Vagina (tissue), 2 donors: ENCODE data around the gene SPECC1.

Experiments
- POLR2A ChIP-seq, 2 donors: fragments of 450-650 bp; IDR thresholded peaks; one replicate each; pipeline ENCODE4 v1.6.1; 2017; ENCODE audit warnings: antibody characterized with exemption in 2 of 2, mild to moderate bottlenecking in 2 of 2, moderate library complexity in 2 of 2
- TF ChIP-seq, protein P1 (sequence below), 3 experiments: fragments of 450-650 bp in 2 of 3; fragments of 200-600 bp in 1 of 3; sonication (generic) in 1 of 3; IDR thresholded peaks; one replicate each; pipeline ENCODE4 v1.5.1; 2017 to 2019; ENCODE audit warnings: antibody characterized with exemption in 3 of 3, mild to moderate bottlenecking in 2 of 3, moderate library complexity in 2 of 3

DNA sequence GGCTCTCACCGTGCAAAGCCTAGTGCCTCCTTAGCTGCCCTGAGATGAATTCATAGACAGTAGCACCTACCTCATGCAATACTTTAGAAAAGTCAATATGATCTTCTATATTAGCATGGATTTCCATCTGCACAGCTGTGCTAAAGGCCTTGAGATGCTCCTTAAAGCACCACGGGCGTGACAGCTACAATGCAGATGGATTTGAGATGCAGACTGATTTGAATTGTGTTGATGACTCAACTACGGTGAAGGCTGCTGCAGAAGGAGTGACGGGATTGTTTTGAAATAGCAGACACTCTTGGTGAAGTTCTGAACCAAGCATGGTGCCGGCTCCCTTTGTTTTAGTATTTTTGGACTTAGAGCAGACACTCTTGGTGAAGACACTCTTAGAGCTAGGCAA, 88.2 kb downstream of the SPECC1 start:
- TF ChIP-seq, protein P1, sequence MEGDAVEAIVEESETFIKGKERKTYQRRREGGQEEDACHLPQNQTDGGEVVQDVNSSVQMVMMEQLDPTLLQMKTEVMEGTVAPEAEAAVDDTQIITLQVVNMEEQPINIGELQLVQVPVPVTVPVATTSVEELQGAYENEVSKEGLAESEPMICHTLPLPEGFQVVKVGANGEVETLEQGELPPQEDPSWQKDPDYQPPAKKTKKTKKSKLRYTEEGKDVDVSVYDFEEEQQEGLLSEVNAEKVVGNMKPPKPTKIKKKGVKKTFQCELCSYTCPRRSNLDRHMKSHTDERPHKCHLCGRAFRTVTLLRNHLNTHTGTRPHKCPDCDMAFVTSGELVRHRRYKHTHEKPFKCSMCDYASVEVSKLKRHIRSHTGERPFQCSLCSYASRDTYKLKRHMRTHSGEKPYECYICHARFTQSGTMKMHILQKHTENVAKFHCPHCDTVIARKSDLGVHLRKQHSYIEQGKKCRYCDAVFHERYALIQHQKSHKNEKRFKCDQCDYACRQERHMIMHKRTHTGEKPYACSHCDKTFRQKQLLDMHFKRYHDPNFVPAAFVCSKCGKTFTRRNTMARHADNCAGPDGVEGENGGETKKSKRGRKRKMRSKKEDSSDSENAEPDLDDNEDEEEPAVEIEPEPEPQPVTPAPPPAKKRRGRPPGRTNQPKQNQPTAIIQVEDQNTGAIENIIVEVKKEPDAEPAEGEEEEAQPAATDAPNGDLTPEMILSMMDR (IDR thresholded peaks at IDR 0.05): no peak
- TF ChIP-seq POLR2A (IDR thresholded peaks at IDR 0.05): no peak
